B cell (primary cell): ENCODE results near the gene CACNB4.

Source experiments
- CTCF ChIP-seq: fragments of 200-600 bp; IDR thresholded peaks from one replicate; pipeline ENCODE4 v1.8.0; 2022; ENCODE audit warnings: antibody characterized with exemption, mild to moderate bottlenecking
- EZH2 ChIP-seq: IDR thresholded peaks from 2 replicates; pipeline ENCODE4 v1.6.1; 2012; ENCODE audit warnings: borderline replicate concordance, low read depth, mild to moderate bottlenecking, moderate library complexity, low read length; ENCODE audit not compliant: insufficient read depth, poor library complexity, severe bottlenecking

GRCh38 chr2:152094014-152094413 is 4.8 kb downstream of the CACNB4 start:
- no peak for TF ChIP-seq CTCF
- no peak for TF ChIP-seq EZH2
